Choroid plexus epithelial cell (primary cell): Measurements from ENCODE around the gene PLD4.

Experiments used
- DNase-seq: peaks from one replicate; pipeline ENCODE4 v3.0.0-alpha.2; 2010; ENCODE audit warnings: low read depth
- H3K4me3 ChIP-seq: 2 replicates; pipeline ENCODE4 v1.5.1; 2011; ENCODE audit warnings: low read depth, mild to moderate bottlenecking, control low read depth, low read length, moderate library complexity
- TF ChIP-seq, protein P1 (sequence below): conservative IDR thresholded peaks from 2 replicates; pipeline ENCODE4 v1.5.1; 2011; ENCODE audit warnings: low read depth, mild to moderate bottlenecking, control low read depth, inconsistent platforms, low read length, moderate library complexity

PLD4 gene

DNA sequence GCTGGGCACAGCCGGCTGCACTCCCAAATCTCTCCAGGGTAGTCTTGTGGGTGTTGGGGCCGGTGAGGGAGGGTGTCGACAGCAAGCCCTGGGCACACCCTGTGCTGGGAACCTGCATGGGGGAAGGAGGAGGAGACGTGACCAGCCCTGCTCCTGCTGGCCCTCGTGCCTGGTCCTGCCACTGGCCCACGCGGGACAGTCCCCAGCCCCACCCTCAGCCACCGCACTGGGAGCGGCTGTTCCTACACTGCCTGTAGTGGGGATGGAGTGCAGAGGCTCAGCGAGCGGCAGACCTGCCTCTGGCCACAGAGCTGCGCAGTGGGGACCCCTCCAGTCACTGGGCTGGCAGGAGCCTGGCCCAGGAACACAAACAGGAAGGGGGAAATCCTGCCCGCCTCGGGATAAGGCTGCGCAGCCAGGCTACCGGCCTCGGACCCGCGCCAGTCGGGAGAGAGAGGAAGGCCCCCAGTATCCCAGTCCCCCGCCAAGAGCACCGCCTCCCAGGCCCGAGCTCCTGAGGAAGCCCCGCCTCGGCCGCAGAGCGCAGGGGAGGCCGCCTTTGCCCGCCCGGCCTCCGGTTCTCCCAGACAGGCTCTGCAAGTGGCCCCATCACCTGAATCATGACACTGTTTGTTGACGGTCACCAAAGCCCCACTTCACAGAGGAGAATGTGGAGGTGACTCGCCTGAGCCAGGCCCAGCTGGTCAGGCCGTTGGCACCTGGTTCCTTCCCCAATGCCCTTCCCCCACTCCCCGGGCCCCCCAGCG is 42.9 kb downstream of the PLD4 start:
- TF ChIP-seq, protein P1, sequence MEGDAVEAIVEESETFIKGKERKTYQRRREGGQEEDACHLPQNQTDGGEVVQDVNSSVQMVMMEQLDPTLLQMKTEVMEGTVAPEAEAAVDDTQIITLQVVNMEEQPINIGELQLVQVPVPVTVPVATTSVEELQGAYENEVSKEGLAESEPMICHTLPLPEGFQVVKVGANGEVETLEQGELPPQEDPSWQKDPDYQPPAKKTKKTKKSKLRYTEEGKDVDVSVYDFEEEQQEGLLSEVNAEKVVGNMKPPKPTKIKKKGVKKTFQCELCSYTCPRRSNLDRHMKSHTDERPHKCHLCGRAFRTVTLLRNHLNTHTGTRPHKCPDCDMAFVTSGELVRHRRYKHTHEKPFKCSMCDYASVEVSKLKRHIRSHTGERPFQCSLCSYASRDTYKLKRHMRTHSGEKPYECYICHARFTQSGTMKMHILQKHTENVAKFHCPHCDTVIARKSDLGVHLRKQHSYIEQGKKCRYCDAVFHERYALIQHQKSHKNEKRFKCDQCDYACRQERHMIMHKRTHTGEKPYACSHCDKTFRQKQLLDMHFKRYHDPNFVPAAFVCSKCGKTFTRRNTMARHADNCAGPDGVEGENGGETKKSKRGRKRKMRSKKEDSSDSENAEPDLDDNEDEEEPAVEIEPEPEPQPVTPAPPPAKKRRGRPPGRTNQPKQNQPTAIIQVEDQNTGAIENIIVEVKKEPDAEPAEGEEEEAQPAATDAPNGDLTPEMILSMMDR: no peak
- peak; percentile 40 for DNase-seq
- H3K4me3 ChIP-seq: peak overlapping the region; percentile 37

DNA sequence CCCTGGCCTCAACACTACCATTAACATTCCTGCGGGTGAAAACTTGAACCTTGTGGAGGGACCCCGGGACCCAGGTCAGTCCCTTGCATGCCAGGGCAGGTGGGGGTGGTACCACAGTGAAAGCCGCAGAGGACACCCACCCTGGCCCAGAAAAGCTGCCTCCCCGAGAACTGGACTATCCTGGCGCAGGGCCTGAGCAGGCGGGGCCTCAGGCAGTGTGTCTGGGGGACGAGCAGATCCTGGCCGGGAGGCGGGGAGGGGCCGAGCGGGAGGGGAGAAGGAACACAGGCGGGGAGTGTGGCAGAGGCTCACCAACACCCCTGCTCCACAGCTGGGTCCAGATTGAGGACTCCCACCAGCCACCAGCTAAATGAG is 43.5 kb downstream of the PLD4 start:
- peak overlapping the region; percentile 37 for H3K4me3 ChIP-seq
- TF ChIP-seq, protein P1: no peak
- DNase-seq: peak; percentile 76

DNA sequence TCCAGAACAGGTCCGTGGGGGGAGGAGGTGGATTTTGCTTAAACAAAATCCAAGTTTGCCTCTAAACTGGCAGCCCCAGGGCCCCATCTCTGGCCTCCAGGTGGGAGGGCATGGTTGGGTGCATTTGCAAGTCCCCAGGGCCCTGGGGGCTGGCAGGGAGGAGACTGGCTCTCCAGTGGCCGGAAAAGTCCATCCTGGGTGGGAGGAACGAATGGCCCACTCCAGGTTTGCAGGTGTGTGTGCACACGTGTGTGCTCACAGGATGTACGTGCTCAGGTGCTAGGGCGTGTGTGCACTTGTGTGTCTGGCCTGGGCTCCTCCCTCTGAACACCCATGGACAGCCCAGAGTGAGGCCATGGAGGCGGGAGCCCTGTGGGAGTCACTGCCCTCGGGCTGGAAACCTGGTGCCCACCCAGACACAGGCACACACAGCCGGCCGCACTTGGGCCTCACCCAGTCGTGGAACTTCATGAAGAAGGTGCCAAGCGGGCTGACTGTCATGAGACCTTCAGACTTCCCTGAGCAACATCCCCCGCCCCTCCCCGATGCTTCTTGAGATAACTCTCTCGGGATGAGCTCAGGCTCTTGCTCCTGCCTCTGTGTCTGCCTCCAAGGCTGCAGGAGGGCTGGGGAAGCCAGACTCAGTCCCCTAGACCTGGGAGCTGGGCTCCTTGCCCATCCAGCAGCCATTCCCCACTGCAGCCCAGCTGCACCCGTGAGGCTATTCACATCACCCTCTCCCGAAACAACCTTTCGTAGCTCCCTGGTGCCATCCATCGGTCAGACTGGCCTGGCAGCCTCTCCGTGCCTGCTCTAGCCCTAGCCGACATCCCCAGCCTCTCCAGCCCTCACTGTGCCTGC is 44.1 kb downstream of the PLD4 start:
- DNase-seq: peak; percentile 37
- TF ChIP-seq, protein P1: no peak
- H3K4me3 ChIP-seq: peak overlapping the region; percentile 17

DNA sequence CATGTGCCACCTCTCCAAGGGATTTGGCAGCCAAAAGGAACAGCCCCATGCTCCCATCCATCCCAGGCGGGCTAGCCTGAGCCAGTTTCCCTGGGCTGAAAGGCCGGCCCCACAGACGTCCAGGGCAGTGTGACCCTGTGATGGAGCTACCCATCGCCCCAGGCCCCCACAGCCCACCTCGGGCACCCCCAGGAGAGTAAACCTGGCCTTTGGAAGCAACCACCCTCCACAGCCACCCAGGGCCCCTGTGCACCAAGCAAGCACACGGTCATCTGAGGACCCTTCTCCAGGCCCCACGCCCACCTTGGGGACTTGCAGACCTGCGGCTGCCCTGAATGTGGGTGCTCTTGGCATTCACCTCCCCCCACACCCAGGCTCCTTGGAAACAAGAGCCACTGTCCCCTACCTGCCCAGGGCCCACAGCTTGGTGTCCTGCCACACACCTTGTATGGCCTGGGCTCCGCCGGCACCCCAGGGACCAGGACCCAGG is 45.1 kb downstream of the PLD4 start:
- DNase-seq: no peak
- H3K4me3 ChIP-seq: no peak overlapping the region
- TF ChIP-seq, protein P1: no peak

DNA sequence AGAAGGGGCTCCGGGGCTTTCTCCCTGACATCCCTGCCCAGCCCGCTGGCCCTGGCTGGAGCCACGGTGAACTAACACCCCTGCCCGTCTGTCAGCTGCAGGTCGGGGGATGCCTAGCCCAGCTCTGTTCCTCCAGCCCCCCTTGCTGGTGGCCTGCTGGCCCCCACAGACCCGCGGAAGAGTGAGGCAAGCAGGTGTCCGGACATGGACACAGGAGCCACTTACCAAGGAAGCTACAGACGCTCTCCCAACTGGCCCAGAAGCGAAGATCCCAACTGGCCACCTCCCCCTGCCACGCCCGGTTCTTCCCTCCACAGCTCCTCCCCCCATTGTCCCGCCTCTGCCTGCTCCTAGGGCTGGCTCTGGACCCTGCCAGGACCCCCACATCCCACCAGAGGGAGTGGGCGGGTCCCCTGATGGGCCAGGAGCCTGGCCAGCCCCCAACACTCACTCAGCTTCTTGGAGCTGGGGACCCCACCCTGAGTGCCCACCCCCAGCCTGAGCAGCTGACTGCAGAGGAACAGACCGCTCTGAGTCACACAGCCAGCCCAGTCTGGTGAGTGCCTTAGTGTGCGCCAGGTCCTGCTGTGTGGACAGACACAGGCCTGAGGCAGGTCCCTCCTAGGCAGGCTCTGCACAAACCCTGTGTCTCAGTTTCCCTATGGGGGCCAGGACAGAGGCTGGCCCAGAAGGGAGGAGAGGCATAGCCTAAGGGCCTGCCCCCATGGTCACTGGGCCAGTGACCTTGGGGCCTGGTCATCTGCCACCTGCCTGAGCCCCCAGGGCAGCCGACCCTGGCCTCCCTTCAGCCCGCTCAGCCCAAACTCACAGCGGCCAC is 45.8 kb downstream of the PLD4 start:
- H3K4me3 ChIP-seq: no peak overlapping the region
- peak; percentile 89 for DNase-seq
- TF ChIP-seq, protein P1: no peak

DNA sequence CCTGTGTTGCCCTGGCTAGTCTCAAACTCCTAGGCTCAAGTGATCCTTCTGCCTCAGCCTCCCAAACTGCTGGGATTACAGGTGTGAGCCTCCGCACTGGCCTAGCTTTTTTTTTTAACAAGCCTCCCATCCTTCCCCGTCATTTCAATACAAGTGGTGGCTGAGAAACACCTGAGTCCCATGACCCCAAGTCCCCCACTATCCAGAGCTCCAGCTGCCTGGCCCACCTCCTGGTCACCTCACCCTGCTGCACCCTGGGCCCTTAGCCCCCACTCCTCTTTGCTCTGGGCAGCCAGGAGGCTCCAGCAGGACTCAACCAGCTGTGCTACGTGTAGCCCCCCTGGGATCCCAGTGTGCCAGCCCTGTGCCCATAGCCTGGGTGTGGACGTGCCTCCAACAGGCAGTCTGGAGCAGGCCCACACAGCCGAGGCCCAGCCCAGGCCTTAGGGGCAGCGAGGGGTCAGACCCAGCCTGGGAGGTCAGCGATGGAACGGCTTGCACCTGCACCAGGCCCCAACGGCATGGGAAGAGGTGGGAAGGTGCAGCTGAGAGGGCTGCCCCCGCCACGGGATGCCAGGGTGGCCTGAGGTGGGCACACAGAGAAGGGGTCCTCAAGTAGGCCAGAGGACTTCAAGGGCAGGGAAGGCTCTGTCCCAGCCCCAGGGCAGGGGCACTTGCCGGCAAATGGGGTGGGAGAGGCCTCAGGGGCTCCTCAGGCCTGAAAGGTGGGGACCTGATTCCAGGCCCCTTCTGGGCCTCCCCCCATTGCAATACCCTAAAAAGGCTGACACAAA is 47.0 kb downstream of the PLD4 start:
- H3K4me3 ChIP-seq: no peak overlapping the region
- TF ChIP-seq, protein P1: no peak
- DNase-seq: no peak
